ENCODE data around the gene TMEM82.
A peak's percentile ranks its signal among the peaks of the same experiment; 100 is the strongest.

Gene TMEM82

GRCh38 chr1:15735304-15736037, 6.8 kb upstream of the TMEM82 start:
- DNase-seq (ENCODE audit: low spot score) = no peak
- FAIRE-seq = no peak

GRCh38 chr1:15736038-15736891, 6.0 kb upstream of the TMEM82 start, which contains the start of gene SLC25A34:
SLC25A34 (plus strand) TSS chr1:15736258; CDS start chr1:15736486, 228 bp downstream.
- FAIRE-seq = no peak
- no peak for DNase-seq (ENCODE audit: low spot score)

- DNase-seq (ENCODE audit: low spot score) (no peak), FAIRE-seq (no peak)
Measured at GRCh38 chr1:15736892-15737261, 5.4 kb upstream of the TMEM82 start.

DNA sequence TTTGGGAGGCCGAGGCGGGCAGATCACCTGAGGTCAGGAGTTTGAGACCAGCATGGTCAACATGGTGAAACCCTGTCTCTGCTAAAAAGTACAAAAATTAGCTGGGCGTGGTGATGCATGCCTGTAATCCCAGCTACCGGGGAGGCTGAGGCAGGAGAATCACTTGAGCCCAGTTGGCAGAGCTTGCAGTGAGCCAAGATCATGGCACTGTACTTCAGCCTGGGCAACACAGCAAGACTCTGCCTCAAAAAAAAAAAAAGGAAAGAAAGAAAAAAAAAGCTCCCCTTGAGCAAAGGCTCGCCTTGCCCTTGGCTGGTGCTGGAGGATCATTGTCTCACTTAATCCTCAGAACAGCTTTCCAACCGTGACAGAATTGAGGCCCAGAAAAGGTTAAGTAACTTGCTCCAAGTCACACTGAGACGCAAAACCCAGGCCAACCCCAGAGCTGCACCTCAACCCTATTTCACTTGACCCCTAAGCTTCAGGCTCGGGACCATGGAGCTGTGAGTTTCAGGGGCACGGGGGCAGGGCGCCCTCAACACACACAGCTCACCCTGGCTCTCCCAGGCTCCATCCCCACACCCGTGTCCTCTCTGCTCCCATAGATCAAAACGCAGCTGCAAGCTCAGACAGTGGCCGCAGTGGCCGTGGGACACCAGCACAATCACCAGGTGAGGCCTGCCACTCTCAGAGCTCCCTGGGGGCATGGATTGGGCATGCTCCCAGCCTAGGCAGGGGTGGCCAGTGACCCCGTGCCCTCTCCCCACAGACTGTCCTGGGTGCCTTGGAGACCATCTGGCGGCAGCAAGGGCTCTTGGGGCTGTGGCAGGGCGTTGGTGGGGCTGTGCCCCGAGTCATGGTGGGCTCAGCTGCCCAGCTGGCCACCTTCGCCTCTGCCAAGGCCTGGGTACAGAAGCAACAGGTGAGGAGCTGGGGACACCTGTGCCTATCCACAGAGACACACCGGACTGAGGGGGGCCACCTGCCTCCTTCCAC, 4.7 kb upstream of the TMEM82 start:
- FAIRE-seq (no peak), DNase-seq (ENCODE audit: low spot score) (no peak)

GRCh38 chr1:15738416-15739113, 3.7 kb upstream of the TMEM82 start:
- DNase-seq (ENCODE audit: low spot score) = no peak
- no peak for FAIRE-seq

GRCh38 chr1:15739259-15739658, 3.0 kb upstream of the TMEM82 start:
- DNase-seq (ENCODE audit: low spot score) = no peak
- FAIRE-seq = no peak

- no peak for FAIRE-seq
- DNase-seq (ENCODE audit: low spot score) = no peak
Measured at GRCh38 chr1:15739745-15740144, 2.6 kb upstream of the TMEM82 start.

- DNase-seq (ENCODE audit: low spot score) = peak; percentile 69
- FAIRE-seq = no peak
Measured at GRCh38 chr1:15740924-15741850, 1.1 kb upstream of the TMEM82 start.

DNA sequence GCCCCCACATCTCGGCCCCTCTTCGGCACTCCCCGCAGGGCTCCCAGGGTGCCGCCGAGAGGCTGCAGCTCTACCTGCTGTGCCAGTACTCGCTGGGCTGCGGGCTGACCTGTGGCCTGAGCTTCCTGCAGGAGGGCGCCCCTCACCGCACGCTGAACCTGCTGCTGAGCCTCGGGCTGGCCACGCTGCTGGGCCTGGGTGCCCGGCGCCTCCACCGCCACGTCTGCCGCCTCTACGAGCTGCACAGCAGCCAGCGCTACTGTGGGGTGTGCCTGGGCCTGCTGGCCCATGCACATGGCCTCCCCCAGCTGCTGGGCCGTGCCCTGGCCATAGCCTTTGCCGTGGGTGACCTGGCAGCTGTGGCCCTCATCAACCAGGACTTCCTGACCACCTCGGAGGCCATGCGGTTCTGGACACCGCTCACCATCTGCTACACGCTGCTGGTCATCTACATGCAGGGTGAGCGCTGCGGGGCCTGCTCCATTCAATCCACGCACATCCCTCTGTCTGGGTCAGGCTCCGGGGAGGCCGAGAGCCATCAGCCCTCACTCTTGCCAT, 1.9 kb downstream of the TMEM82 start:
- FAIRE-seq (no peak), DNase-seq (ENCODE audit: low spot score) (no peak)

DNA sequence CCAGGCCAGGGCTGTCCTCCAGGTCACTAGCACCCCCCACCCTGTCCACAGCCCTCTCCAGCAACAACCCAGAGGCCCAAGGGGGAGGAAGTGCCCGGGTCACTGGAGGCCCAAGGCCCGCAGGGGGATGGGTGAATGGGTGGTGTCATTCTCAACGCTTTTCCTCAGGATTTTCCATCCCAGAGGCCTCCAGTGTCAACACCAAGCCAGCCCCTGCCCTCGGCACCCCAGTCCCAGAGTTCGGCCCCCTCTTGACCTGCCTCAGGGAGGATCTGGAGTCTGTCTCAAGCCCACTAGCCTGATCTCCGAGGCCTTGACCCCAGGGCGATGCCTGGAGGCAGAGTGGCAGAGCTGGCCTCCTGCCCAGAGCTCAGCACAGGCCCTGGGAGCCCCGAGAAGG, 5.1 kb downstream of the TMEM82 start:
- DNase-seq (ENCODE audit: low spot score) (no peak), FAIRE-seq (no peak)

GRCh38 chr1:15748264-15748663, 6.0 kb downstream of the TMEM82 start:
- DNase-seq (ENCODE audit: low spot score) (no peak), FAIRE-seq (no peak)

- FAIRE-seq (no peak), DNase-seq (ENCODE audit: low spot score) (no peak)
Measured at GRCh38 chr1:15748690-15749398, 6.5 kb downstream of the TMEM82 start.

DNA sequence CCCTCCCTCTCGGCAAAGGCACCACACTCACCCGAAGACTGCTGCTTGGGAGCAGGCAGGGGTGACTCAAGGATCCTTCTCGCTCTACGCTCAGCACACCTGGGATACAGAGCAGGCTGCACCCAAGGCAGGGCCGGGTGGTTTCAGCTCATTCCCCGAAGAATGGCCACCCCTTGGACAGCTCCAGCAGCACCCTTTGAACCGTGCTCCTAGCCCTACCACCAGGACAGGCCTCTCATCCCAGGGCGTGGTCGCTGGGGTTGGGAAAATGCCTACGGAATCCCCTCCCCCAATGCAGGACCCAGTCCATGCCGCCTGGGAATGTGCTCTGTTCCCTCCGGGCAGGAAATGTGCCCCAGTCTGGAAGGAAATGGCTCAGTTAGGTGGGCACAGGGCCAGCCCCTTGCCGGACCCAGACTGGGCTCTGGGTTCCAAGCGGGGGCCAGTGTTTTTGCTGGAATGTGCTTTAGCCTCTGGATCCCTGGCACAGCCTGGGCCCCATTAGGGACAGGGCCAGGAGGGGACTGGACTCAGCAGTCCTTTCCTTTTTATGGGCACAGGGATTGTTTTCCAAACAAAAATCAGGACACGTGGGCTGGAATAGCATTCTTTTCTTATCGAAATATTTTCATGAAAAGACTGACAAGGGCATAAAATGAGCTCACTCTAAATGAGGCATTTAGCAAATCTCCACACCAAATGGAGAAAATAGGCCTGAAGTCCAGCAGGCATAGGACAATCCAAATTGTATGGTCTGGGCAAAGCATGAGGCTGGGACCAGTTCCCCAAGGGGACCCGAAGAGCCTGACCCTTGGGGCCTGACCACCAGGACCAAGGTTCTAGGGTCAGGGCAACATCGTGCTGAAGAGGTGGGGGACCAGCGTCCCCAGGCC, 7.3 kb downstream of the TMEM82 start:
- no peak for DNase-seq (ENCODE audit: low spot score)
- FAIRE-seq = no peak

DNA sequence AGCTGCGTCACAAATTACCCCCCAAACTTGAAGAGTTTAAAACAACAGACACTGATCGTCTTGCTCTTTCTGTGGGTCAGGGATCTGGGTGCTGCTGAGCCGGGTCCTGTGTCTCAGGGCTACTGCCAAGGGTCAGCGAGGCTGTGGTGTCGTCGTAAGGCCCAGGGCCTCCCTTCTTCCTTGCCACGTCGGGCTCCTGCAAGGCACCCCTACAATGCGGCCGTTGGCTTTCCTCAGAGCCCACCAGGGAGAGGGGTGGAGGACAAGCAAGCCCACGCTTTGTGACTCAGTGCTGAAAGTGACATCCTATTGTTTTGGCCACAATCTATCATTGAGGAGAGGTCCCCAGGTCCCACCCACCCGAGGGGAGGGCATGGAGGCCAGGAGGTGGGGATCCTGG, 8.6 kb downstream of the TMEM82 start:
- no peak for FAIRE-seq
- DNase-seq (ENCODE audit: low spot score) = no peak

DNA sequence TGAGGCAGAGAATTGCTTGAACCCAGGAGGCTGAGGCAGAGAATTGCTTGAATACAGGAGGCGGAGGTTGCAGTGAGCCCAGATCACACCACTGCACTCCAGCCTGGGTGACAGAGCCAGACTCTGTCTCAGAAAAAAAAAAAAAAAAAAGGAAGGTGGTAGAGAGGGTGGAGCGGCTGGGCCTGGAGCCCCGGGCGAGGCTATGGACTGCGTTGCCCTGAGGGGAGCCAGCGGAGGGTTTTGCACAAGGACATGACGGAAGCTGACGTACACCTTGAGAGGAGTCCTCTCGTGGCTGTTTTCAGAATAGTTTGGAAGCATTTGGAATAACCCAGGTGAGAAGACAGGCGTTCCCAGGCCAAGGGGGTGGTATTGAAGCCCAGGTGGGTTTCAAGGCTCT, 9.4 kb downstream of the TMEM82 start:
- DNase-seq (ENCODE audit: low spot score) (no peak), FAIRE-seq (no peak)

DNA sequence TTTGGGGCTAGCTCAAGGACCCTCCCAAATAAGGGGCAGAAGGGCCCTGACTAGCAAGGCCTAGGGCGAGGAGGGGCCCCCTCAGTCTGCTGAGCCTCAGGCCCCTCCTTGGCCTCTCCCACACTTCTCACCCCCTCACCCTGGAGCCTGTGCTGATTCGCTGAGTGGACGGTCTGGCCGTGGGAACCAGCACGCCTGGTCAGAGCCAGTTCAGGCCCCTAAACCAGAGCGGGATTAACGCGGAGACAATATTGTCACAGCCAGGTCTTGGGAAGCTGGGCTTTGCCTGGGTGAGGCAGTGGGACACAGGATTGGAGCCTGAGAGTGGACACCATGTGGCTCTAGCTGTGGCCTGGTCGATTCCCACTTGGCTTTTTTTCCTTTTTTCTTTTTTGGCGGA, 11.5 kb downstream of the TMEM82 start:
- FAIRE-seq (no peak), DNase-seq (ENCODE audit: low spot score) (no peak)

DNA sequence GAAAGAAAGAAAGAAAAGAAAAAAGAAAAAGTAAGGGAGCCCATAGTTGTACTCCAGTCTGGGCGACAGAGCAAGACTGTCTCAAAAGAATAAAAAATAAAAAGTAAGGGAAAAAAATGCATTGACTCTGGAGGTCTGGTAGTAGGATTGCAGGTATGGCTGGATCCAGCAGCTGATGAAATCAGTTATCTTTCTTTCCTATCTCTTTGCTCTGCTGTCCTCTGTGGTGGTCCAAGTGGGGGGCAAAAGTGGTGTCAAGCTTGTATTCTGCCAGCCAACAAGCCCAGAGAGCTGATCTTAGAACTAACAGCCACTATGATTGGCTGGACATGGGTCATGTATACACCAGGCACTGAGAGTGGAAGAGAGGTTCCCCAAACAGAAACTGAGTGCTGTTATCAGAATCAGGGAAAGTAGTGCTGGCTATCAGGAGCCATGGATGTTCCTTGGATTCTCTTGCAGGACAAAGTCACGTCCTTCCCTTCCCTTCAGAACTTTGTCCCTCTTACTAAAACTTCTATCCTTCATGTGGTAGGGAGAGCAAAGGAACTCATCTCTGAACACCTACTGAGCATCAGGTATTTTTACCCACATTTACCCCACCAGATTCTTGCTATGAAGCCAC, 12.8 kb downstream of the TMEM82 start:
- FAIRE-seq (no peak), DNase-seq (ENCODE audit: low spot score) (no peak)
